ENCODE data around the gene EMC9. TPM values are rescaled to one million over a fixed set of nuclear protein-coding genes. Genes with fewer than 3 reads are reported as not detected.

Gene EMC9
- polyA plus RNA-seq, 1 of the 3 experiments (the other 2 are of a cell fraction), result 19.3 TPM

DNA sequence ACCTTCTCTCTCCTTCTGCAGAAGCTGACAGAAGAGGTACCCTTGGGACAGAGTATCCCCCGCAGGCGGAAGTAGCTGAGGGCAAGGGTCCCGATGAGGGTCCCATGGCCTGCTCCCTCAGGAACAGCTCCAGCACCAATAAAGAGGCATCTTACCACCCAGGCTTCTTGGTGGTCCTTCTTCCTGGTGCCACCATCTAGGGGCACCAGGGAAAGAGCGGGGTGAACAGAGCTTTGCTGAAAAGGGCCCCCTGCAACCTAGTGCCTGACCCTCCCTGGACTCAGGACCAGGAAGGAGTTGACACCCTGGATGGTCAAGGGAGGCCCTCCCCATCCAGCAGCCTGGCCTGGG, 19.1 kb upstream of the EMC9 start (continued):
- TF ChIP-seq TAF1 (IDR thresholded peaks at IDR 0.05; ENCODE audit: borderline replicate concordance, low read depth, low read length), result no peak
- no peak for TF ChIP-seq REST (IDR thresholded peaks at IDR 0.05; ENCODE audit: low read depth, low read length)

- no peak overlapping the region for H3K4me3 ChIP-seq (ENCODE audit: low read depth in 2 of 2, low read length in 1 of 2)
- CTCF ChIA-PET, result interaction anchor here (0.9 to 3.5 kb wide), 18 partner anchors 9 to 137 kb away, joined by 3 to 38 read pairs (median 11); partner anchors contain the start of genes MDP1, PSME1, PSME2 and REC8
- 98% methylated on average over 11 of the region's 11 CpGs for WGBS (ENCODE audit: low lambda C conversion rate)
- POLR2A ChIA-PET, result interaction anchor here (0.7 to 5.2 kb wide), 8 partner anchors 9 to 108 kb away, joined by 3 to 50 read pairs (median 4); partner anchors contain the start of genes DCAF11, EMC9, NRL and PSME1
- H3K27ac ChIP-seq (ENCODE audit: low read depth in 2 of 2, low read length in 1 of 2), result peak overlapping the region; percentile 46 to 71; a peak in 2 of 4 replicates
- no peak overlapping the region for H3K9ac ChIP-seq
- no peaks in the 10 kb centered on the region for H3K9me3 ChIP-seq
- peaks cover 4% of the 10 kb centered on the region; the same call in 1 of the 2 replicates for H4K20me1 ChIP-seq (ENCODE audit: insufficient read depth)
- TF ChIP-seq TCF12 (IDR thresholded peaks at IDR 0.05), result no peak
- no peak for TF ChIP-seq TEAD4 (IDR thresholded peaks at IDR 0.05; ENCODE audit: borderline replicate concordance, insufficient read depth)
- TF ChIP-seq GATA2 (CRISPR knock-in tag; IDR thresholded peaks at IDR 0.05), result no peak
- TF ChIP-seq NFIC (IDR thresholded peaks at IDR 0.05; ENCODE audit: borderline replicate concordance), result no peak
- no peak for TF ChIP-seq IRF3 (IDR thresholded peaks at IDR 0.05; ENCODE audit: low read depth, low read length)
- TF ChIP-seq SMC3 (IDR thresholded peaks at IDR 0.05; ENCODE audit: low read depth, low read length), result no peak
- no peak for TF ChIP-seq RCOR1 (IDR thresholded peaks at IDR 0.05; ENCODE audit: low read length)
- TF ChIP-seq REST (IDR thresholded peaks at IDR 0.05; ENCODE audit: low read depth, low read length), result no peak
- TF ChIP-seq GABPA (IDR thresholded peaks at IDR 0.05; ENCODE audit: low read depth), result no peak
- TF ChIP-seq, protein P1, sequence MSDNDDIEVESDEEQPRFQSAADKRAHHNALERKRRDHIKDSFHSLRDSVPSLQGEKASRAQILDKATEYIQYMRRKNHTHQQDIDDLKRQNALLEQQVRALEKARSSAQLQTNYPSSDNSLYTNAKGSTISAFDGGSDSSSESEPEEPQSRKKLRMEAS (IDR thresholded peaks at IDR 0.05; ENCODE audit: low read depth), result no peak
- TF ChIP-seq SIN3A (IDR thresholded peaks at IDR 0.05; ENCODE audit: borderline replicate concordance, low read depth, low read length), result no peak
- H3K9me2 ChIP-seq, result no peaks in the 10 kb centered on the region
- H3K4me2 ChIP-seq, result no peak overlapping the region
- H3K4me1 ChIP-seq (ENCODE audit: control insufficient read depth in 1 of 2, insufficient read depth in 2 of 2, low read depth in 1 of 2, low read length in 1 of 2), result peaks cover 4 to 22% of the 10 kb centered on the region in 2 experiments; a peak in 1 of 4 replicates
- H3K27me3 ChIP-seq (ENCODE audit: insufficient read depth), result no peaks in the 10 kb centered on the region
- no peak for DNase-seq
- H2AFZ ChIP-seq (ENCODE audit: low read depth), result no peak overlapping the region
- H3K79me2 ChIP-seq (ENCODE audit: insufficient read depth), result peaks cover 23% of the 10 kb centered on the region
- peaks cover 17% of the 10 kb centered on the region for H3F3A ChIP-seq (replicated peaks; ENCODE audit: insufficient read depth)
- peaks cover 32 to 61% of the 10 kb centered on the region in 2 experiments for H3K36me3 ChIP-seq (replicated peaks in 1 of 2; ENCODE audit: control insufficient read depth in 1 of 2, insufficient read depth in 2 of 2, low read length in 1 of 2)
These were observed 18.5 kb upstream of the EMC9 start for GRCh38 chr14:24159777-24160498.
